ENCODE data around the gene AKR1D1.

DNA sequence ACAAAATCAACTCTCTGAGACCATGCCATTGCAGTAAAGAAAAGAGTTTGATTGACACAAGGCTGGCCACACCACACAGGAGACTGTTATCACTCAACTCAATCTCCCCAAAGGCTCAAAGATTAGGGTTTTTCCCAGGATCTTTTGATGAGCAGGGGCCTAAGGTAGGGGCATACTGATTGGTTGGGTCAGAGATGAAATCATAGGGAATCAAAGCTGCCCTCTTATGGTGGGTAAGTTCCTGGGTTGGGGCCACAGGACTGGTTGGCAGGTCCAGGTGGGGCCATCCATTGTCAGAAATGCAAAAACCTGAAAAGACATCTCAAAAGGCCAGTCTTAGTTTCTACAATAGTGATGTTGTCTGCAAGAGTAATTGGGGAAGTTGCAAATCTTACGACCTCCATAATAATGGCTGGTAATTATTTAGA lies 91.6 kb downstream of the AKR1D1 start:
- TF ChIP-seq, protein P1, sequence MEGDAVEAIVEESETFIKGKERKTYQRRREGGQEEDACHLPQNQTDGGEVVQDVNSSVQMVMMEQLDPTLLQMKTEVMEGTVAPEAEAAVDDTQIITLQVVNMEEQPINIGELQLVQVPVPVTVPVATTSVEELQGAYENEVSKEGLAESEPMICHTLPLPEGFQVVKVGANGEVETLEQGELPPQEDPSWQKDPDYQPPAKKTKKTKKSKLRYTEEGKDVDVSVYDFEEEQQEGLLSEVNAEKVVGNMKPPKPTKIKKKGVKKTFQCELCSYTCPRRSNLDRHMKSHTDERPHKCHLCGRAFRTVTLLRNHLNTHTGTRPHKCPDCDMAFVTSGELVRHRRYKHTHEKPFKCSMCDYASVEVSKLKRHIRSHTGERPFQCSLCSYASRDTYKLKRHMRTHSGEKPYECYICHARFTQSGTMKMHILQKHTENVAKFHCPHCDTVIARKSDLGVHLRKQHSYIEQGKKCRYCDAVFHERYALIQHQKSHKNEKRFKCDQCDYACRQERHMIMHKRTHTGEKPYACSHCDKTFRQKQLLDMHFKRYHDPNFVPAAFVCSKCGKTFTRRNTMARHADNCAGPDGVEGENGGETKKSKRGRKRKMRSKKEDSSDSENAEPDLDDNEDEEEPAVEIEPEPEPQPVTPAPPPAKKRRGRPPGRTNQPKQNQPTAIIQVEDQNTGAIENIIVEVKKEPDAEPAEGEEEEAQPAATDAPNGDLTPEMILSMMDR (tag by site-specific recombination; IDR thresholded peaks at IDR 0.05) = no peak
- TF ChIP-seq, protein P2, sequence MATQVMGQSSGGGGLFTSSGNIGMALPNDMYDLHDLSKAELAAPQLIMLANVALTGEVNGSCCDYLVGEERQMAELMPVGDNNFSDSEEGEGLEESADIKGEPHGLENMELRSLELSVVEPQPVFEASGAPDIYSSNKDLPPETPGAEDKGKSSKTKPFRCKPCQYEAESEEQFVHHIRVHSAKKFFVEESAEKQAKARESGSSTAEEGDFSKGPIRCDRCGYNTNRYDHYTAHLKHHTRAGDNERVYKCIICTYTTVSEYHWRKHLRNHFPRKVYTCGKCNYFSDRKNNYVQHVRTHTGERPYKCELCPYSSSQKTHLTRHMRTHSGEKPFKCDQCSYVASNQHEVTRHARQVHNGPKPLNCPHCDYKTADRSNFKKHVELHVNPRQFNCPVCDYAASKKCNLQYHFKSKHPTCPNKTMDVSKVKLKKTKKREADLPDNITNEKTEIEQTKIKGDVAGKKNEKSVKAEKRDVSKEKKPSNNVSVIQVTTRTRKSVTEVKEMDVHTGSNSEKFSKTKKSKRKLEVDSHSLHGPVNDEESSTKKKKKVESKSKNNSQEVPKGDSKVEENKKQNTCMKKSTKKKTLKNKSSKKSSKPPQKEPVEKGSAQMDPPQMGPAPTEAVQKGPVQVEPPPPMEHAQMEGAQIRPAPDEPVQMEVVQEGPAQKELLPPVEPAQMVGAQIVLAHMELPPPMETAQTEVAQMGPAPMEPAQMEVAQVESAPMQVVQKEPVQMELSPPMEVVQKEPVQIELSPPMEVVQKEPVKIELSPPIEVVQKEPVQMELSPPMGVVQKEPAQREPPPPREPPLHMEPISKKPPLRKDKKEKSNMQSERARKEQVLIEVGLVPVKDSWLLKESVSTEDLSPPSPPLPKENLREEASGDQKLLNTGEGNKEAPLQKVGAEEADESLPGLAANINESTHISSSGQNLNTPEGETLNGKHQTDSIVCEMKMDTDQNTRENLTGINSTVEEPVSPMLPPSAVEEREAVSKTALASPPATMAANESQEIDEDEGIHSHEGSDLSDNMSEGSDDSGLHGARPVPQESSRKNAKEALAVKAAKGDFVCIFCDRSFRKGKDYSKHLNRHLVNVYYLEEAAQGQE (tag by site-specific recombination; IDR thresholded peaks at IDR 0.05) = no peak
- TF ChIP-seq ZNF280D (tag by site-specific recombination; IDR thresholded peaks at IDR 0.05) = no peak
- no peak for TF ChIP-seq ZBTB11 (tag by site-specific recombination; conservative IDR thresholded peaks at IDR 0.05; ENCODE audit: low read depth)
- no peak for TF ChIP-seq ZNF488 (tag by site-specific recombination; IDR thresholded peaks at IDR 0.05)

Measured in HEK293 (cell line).